NCI-H2171 treated with DMSO at 0.1 percent for 48 hours (cell line): ENCODE data around the gene BSND.
"Not testable (repeated sequence)": the region's sequence is repeated elsewhere in the genome, so short reads cannot be mapped to it uniquely, and the experiment has no call there.

ENCODE experiments used
- DNase-seq: peaks from one replicate; lab custom pipeline; 2025; lab: John Stamatoyannopoulos, UW

BSND gene

DNA sequence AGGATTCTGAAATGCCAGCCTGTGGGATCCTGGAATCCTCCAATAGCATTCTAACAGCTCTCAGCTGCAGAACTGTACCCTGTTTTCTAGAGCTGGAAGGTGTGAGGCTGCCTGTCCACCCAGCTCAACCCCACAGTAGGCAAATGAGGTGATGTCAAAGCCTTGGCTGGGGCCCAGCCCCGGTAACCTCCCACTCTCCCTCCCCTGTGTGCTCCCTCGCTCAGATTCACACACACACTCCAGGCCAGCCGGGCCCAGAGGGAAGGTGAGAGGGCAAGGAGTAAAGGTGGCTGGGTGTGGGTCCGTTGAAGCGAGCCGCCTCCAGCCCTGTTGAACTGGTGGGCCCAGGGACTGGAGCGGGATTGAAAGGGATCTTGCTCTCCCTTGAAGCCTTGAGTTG, at the start of gene BSND:
Gene BSND (plus strand): TSS at position 257 of the 400 bp plus-strand sequence. CDS start 254 bp downstream, outside the sequence.
- no peak for DNase-seq

DNA sequence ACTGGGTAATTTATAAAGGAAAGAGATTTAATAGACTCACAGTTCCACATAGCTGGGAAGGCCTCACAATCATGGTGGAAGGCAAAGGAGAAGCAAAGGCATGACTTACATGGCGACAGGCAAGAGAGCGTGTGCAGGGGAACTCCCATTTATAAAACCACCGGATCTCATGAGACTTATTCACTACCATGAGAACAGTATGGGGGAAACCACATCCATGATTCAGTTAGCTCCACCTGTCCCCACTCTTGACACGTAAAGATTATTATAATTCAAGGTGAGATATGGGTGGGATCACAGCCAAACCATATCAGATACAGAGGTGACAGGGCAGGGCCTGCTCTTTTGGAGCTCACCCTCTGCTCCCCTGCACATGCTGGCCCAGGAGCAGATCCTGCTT, 49.7 kb upstream of the BSND start:
- no peak for DNase-seq

DNA sequence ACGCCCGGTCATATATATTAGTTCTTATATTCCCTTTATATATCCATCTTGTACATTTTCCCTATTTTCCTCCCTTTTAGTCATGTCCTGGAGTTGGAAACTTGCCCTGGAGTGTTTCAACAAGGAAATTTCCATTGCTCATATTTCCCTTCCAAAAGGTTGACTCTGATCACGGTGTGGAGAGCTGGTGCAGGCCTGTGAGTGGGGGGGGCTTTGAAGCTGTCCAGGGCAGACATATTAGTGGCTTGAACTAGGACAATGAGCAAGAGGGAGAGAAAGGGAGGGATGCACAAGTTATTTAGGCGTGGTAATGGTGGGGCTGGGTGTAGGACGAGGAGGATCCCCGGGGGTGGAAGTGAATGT, 48.7 kb upstream of the BSND start:
- DNase-seq: no peak

DNA sequence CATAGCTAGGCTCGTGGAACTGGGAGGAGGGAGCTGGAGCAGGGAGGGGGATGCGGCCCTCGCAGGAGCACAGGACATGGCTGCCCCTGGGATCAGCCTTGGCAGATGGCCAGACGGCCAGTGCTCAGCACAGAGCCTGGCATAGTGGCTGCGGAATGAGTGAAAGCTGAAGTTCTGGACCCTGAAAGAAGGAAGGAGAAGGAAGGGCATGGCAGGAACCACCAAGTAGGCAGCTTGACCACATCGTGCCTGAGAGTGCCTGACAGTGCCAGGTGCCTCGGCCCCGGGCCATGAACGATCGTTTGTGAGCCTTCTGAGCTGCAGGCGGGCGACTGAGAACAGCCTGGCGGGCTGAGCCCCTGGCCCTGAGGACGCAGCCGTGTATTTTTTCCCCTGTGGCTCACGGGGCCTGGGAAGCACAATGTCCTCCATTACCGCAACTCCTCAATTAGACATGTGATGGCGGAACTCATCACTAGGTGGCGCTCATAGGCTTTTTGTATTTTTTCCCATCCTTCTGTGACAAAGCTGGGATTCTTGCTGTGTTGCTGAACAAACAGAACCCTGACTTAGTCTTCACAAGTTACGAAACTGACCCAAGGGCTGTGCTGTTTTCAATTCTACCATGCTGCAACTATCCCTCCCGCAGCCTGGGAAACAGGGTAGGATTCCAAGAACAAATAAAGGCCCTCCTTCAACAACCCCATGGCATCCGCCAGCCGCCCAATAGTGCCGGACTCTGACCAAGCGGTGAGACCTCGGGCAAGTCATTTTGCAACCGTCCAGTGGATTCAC, 48.2 kb upstream of the BSND start:
- DNase-seq: peak; percentile 76

DNA sequence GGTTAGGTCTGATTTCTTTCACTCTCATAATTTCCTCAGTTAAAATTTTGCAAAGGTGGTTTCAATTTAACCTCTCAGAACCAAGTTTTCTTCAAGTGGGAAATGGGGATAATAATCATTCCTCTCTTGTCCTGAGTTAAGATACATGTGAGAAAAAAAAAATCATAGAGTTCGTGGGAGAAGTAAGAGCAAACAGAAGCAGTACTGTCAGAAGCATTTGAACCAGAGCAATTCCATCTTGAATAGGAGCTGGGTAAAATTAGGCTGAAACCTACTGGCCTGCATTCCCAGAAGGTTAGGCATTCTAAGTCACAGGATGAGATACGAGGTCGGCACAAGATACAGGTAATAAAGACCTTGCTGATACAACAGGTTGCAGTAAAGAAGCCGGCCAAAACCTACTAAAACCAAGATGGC, 46.9 kb upstream of the BSND start:
- DNase-seq: no peak

DNA sequence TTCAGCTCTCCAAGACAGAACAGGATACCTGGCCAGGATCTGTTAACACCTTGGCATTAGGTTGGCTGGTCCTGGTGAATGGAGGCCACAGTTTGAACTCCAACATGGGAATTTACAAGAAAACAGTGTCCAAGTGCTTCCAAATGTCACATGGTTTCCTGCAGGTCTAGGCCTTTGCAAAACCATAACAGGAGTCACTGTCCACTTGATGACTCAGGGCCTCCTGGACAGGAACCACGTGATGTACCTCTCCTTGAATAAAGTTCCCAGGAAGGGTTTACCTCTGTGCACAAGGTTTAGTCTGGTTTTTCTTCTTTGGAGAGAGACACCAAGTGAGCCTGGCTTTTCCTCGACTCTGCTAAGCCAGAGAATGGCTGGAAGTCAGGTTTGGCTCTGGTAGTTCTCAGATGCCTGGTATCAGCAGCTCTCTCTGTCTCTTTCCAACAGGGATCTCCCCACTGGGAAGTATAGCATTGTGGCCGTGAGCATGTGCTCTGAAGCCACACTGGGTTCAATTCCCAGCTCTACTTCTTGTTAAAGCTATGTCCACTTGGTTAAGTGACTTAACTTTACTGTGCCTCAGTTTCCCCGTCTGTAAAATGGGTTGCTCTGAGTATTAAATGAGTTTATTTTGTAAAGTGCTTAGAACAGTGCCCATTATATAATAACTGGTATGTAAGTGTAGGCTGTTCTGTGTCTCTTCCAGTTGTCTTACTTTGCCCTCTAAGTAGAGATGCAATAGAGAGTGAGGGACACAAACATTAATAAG, 45.6 kb upstream of the BSND start:
- no peak for DNase-seq

DNA sequence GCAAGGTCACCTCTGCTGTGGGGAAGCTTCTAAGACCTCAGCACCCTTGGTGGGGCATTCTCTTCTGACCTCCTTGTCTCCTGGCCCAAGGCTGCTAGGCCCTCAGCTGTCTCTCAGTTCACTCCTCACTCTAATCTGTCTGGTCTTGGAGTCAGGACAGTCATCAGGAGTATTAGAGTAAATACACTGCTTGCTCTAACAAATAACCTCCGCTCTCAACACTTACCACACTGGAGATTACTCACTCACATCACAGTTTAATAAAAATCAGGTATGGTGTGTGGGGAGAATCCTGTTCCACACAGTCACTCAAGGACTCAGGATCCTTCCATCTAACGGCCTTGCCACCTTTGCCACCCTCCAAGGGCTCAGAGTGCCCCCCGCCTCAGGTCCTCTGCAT, 44.9 kb upstream of the BSND start:
- no peak for DNase-seq

DNA sequence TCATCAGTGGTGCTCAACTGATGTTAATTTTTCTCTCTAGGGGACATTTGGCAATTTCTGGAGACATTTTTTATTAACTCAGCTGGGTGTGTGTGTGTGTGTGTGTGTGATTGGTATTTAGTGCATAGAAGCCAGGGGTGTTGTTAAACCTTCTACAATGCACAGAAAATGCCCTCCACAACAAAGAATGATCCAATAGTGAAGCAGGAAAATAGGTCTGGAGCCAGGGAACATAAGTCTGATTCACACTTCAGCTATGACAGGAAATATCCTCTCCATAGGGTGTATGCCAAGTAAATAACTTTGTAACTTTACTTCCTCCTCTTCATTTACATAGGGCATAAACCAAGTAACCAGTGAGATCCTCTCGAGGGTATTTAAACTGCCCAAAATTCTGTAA, 43.4 kb upstream of the BSND start:
- DNase-seq: no peak

DNA sequence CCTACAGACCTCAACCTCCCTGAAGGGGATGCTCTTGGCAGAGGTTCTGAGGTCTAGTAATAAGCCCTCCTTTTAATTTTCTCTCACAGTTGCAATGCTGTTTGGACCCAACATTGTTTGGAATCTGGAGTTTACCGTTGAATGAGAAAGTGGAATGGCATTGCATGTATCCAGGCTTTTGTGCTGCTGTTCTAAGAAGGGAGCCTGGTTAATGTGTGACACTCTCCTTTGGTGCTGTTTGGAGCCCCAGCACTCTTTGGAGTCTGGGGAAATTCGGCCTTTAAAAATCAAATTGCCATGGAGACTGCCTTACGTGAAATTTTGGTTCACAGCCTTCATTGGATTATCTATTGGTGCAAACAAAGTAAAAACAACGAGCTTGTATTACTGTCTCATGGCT, 42.0 kb upstream of the BSND start:
- DNase-seq: no peak

DNA sequence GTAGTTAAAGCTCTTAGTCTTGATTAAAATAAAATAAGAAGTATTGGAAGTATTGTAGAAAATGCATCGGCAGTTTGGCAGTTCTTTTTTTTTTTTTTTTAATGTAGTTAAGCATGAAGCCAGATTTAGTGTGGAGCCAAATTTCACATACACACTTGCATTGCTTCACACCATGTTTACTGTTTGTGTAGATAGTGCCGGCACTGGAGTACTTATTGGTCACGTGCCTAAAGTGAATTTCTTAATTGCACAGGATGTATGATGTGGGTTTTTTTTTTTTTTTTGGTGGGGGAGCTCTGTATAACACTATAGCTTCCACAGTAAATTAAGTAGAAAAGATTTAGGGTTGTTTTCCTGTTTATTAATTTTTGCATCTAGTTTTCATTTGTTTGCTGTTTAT, 39.5 kb upstream of the BSND start:
- DNase-seq: no peak

DNA sequence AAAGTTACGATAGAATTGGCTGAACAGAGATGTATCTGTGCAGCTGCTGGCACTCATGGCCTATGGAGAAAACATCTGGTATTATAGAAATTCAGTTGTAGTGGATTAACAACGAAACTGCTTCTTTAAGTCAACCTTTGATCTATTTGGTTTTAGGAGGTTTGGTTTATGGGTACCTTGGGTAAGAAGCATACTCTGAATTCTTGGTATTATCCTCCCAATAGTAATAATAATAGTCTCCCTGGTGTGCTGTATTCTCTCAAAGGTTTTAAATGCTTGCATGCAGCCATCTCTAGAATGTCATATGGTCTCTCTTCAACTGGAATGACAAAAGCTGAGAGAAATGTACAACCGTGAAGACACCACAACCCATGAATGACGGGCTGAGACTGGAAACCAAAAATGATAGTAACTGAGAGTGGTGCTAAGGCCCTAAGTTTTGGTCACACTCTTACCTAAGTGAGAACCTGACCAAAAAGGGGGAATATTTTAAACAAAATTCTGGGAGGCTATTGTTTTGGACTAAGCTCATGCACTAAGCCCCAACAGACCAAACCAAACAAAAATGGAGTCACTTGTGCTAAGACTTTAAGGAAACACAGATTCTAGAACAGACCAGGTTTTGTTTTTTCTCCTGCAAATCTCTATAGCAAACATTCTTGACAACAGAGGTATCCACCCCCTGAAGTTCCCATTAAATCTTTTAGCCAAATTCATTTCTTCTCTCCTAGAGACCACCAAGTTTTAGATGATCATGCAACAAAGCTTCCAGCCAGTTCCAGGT, 35.9 kb upstream of the BSND start:
- no peak for DNase-seq

DNA sequence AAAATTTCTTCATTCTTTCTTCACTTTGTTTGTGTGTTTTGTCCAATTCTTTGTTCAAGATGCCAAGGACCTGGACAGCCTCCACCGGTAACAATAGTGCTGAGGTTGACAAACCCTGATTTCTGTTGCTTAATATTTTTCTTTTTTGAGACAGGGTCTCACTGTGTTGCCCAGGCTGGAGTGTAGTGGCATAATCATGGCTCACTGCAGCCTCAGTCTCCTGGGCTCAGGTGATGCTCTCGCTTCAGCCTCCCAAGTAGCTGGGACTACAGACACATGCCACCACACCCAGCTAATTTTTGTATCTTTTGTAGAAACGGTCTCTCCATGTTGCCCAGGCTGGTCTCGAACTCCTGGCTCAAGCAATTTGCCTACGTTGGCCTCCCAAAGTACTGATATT, 34.9 kb upstream of the BSND start:
- DNase-seq: not testable (repeated sequence)

DNA sequence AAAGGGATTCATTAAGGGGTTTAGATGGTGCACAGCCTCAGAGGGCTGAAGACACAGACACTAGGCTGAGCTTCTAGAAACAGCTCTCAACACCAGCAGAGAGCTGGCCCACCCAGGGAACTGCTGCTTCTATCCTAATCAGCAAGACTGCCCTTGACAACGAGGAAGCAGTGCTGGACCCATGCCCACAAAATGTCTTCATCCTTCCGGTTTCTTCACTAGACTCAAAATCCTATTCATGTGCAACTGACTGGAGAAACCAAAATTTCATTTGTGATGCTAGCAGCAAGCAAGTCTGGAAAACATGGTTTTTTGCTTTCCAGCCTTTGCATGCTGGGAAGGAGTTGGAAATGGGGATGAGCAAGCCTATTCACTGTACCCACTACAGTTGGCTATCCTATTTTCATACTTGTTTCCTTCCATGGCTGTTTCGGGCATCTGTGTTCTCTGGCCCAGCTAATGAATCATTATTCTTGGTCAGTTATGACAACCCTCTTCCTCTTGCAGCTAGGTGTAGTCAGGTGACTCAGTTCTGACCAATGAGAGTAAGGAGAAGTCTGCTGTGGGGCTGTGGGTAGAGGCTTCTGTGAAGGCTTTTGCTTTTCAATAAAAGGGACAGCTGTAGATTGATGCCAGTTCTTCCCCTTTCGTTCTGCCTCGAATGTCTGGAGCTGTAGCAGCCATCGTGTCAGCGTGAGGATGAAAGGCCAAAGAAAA, 33.0 kb upstream of the BSND start:
- DNase-seq: no peak

DNA sequence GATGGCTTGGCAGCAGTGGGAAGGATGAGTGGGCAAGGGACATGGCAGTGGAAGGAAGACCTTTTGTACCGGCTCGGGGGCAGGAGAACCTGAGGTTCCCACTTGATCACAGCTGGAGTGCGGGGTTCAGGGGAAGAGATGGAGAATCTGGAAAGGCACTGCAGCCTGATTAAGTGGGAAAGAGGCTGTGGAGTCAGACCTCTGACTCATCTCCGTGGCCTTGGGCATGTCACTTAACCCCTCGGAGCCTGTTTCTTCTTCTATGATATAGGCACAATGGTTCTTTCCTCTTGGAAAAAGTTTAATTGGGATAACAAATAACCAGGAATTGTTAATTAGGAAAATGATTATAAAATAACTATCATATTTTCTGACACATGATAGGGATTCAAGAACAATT, 31.4 kb upstream of the BSND start:
- no peak for DNase-seq

DNA sequence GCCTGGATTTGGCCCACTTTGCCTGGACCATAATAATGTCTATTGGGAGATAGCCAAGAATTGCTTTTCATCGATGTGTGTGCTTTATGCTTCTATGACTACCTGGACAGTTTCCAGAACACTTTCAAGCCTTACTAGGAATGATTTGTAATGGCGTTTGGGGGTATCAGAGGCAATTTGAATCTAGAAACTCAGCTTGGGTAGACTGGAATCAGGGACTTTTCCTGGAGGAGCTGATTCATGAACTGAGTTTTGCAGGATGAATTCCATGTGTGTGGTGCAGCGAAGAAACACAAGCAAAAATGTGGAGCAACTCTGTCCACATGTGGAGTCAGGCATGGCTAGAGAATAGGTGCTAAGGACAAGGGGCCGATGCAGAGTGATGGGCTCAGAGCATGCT, 30.2 kb upstream of the BSND start:
- no peak for DNase-seq

DNA sequence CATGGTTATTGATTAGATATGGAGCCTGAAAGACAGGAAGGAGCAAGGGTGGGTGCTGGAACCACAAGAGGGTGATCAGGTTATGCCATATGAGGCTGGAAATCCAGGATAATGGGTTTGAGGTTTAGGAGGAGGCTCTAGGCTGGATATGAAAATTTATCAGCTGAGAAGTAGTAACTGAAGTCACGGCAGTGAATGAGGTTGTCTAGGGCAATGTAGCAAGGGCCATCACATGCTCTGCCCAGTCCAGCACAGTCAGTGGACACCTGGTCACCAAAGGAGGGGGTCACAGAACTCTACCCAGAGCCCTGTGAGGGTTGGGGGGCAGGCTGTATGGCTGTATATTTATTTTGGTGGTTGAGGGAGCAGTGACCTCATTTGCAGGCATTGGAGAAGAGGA, 28.9 kb upstream of the BSND start:
- DNase-seq: no peak

DNA sequence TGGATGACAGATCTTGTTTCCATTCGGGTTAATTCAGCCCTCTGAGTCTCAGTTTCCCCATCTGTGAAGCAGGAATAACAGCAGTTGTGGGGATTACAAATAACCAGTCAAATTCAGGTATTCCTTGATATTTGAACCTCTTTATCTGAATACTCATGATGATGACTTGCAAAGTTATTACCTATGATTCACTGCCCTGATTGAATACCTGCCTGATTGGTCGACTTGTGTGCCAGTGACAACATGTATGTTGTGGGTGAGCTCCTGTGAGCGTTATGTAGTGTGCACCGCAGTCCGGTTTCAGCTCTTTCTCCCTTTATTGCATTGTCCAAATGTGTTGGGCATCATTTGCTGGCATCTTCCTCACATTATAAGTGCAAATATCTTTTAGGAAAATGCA, 27.8 kb upstream of the BSND start:
- no peak for DNase-seq

DNA sequence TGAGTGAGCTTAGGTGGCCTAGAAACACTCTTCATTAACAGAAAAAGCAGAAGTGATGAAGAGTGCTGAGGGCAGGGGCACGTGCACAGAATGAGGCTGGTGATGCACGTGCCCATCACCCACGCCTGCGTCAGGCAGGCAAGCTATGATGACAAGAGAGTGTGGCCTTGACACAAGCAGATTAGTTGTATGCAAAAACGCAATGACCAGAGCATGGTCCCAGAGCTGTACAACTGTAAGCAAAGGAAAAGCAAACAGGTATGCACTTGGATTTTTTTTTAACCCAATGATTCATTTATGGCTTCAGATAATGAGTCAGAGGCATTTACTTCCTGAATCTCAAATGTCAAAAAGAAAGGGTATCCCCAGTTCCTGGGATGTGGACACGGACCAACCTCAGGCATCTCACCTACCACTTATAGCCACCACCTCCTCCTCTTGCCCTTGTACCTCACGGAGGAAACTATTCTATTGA, 27.4 kb upstream of the BSND start:
- DNase-seq: no peak

DNA sequence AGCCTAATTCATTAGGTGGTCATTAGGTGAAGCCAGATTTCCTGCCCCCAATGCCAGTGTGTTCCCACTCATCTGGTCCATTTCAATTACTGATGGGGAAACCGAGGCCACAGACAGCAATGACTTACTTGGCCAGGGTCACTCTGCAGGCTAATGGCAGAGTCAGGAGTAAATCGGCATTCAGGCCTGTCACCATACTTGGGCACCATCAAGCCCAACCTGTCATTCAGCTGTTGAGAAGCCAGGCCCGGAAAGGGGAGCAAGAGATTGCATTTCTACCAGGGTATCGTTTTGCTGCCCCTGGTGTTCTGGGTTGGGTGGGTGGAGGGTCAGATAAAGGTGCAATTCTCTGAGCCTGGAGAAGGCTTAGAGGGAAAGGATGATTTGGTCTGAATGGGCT, 26.3 kb upstream of the BSND start:
- DNase-seq: no peak

DNA sequence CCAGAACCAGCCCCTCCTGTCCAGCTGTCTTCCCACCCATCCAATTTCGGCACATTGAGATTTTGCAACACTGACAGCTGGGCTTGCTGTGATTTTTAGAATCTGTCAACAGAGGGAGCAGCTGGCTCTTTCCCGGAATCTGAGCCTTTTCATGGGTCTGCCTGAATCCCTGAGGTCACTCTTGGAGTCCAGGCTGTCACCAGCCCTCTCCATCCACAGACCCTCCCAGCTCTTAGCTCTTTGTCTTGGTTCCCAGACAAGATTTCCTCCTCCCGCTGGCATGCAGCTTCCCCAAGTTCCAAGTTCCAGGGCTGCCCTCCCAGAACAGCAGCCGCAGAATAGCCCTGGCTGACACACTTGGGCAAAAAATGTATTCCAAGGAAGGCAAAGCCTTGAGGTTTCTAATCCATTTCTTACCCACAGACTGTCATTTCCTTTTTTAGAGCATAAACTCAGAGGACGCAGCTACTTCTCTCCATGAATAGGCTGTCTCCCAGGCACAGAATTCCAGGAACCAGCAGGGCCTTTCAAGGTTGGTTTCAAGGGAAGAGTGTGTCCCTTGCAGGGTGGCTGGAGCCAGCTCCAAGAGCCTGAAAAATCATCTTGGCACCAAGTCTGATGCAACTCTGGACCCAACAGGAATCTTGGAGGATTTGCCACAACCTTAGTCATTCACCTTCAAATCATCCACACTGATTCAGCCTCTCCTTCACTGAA, 25.4 kb upstream of the BSND start:
- peak; percentile 39 for DNase-seq

DNA sequence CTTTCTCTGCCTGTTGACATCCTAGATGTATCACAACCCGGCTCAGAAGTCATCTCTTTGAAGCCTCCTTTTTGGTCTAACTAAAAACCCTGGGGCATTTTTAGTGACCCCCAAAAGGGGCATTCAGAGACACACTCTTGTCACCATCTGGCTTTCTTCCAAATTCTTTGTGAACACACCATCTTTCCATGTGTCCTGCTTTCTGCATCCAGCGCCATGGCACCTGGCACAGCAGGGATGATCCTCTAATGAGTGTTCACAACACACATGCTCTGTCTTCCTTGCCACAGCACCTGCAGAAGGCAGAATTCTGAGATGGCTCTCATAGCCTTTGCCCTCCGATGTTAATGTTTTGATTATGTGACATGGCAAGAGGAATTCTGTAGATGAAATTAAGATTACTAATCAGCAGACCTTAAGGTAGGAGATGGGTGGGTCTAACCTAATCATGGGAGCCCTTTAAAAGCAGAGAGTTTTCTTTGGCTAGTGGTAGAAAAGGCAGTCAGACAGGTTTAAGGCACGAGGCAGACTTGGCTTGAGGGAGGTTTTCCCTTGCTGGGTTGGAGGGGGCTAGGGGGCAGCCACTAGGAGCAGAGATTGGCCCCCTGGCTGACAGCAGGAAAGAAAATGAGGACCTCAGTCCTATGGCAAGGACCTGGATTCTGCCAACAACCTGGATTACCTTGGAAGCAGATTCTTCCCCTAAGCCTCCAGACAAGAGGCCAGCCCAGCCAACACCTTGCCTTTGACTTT, 23.2 kb upstream of the BSND start:
- peak; percentile 60 for DNase-seq
